Glutamatergic neuron (in vitro differentiated cells): ENCODE results near the gene JMJD1C. TPM values are rescaled to one million over a fixed set of nuclear protein-coding genes. Genes with fewer than 3 reads are reported as not detected.

Experiments
- DNase-seq: peaks from one replicate; pipeline ENCODE4 v3.0.0; 2022
- H3K27ac Mint-ChIP-seq: one replicate; pipeline ENCODE4 v1.8.0; 2020; ENCODE audit warnings: mild to moderate bottlenecking, mixed read lengths, inconsistent platforms; ENCODE audit not compliant: unreplicated experiment
- H3K27me3 Mint-ChIP-seq: one replicate; pipeline ENCODE4 v1.8.0; 2020; ENCODE audit warnings: mild to moderate bottlenecking, moderate library complexity, mixed read lengths, inconsistent platforms; ENCODE audit not compliant: unreplicated experiment
- H3K36me3 Mint-ChIP-seq: one replicate; pipeline ENCODE4 v1.8.0; 2020; ENCODE audit warnings: mild to moderate bottlenecking, mixed read lengths, inconsistent platforms; ENCODE audit not compliant: unreplicated experiment
- H3K4me1 Mint-ChIP-seq: one replicate; pipeline ENCODE4 v1.8.0; 2020; ENCODE audit warnings: mild to moderate bottlenecking, low read depth, mixed read lengths, inconsistent platforms; ENCODE audit not compliant: unreplicated experiment
- H3K4me3 Mint-ChIP-seq: one replicate; pipeline ENCODE4 v1.8.0; 2020; ENCODE audit warnings: mild to moderate bottlenecking, mixed read lengths, inconsistent platforms; ENCODE audit not compliant: unreplicated experiment
- H3K9me3 Mint-ChIP-seq: one replicate; pipeline ENCODE4 v1.8.0; 2020; ENCODE audit warnings: mild to moderate bottlenecking, moderate library complexity, mixed read lengths, inconsistent platforms; ENCODE audit not compliant: unreplicated experiment
- CTCF ChIP-seq: fragments of 200-600 bp; sonication (generic); IDR thresholded peaks from one replicate; pipeline ENCODE4 v1.5.0; 2021; ENCODE audit not compliant: partially characterized antibody, unreplicated experiment
- total RNA-seq: library from RNA; stranded (reverse); fragmentation: NEBNext Ultra II Directional; extraction: Animal tissue kit (Norgen Biotek cat#: 25700); gene quantifications from one replicate; pipeline ENCODE4 v1.2.1, GENCODE V29; 2021; ENCODE audit not compliant: unreplicated experiment

JMJD1C gene
- total RNA-seq, 1 donor from 2014 or later = 110 TPM

GRCh38 chr10:63438506-63439498 is 27.0 kb downstream of the JMJD1C start:
- Mint-ChIP-seq H3K27me3 (no peaks in the 10 kb centered on the region), H3K4me1 (peaks cover 18% of the 10 kb centered on the region), H3K9me3 (no peaks in the 10 kb centered on the region), H3K27ac (no peak overlapping the region), H3K4me3 (no peak overlapping the region), H3K36me3 (no peaks in the 10 kb centered on the region)
- DNase-seq = no peak
- no peak for TF ChIP-seq CTCF

- no peak for TF ChIP-seq CTCF
- peaks cover 14% of the 10 kb centered on the region for H3K4me1 Mint-ChIP-seq
- no peak overlapping the region for H3K4me3 Mint-ChIP-seq
- no peaks in the 10 kb centered on the region for H3K9me3 Mint-ChIP-seq
- no peaks in the 10 kb centered on the region for H3K27me3 Mint-ChIP-seq
- no peaks in the 10 kb centered on the region for H3K36me3 Mint-ChIP-seq
- H3K27ac Mint-ChIP-seq = no peak overlapping the region
- no peak for DNase-seq
Measured at GRCh38 chr10:63437116-63437949, 28.4 kb downstream of the JMJD1C start.

- DNase-seq = no peak
- Mint-ChIP-seq H3K4me3 (no peak overlapping the region), H3K36me3 (no peaks in the 10 kb centered on the region), H3K27ac (no peak overlapping the region), H3K4me1 (peaks cover 6% of the 10 kb centered on the region), H3K9me3 (no peaks in the 10 kb centered on the region), H3K27me3 (no peaks in the 10 kb centered on the region)
- no peak for TF ChIP-seq CTCF
Measured at GRCh38 chr10:63436225-63436624, 29.6 kb downstream of the JMJD1C start.

GRCh38 chr10:63434866-63435854 is 30.6 kb downstream of the JMJD1C start:
- Mint-ChIP-seq H3K36me3 (no peaks in the 10 kb centered on the region), H3K4me1 (peaks cover 5% of the 10 kb centered on the region), H3K27me3 (no peaks in the 10 kb centered on the region), H3K27ac (no peak overlapping the region), H3K9me3 (no peaks in the 10 kb centered on the region), H3K4me3 (no peak overlapping the region)
- TF ChIP-seq CTCF = no peak
- no peak for DNase-seq
